T-cell (primary cell): Measurements from ENCODE around the gene IDI2. TPM values are rescaled to one million over a fixed set of nuclear protein-coding genes. Genes with fewer than 3 reads are reported as not detected.

ENCODE experiments used
- ATAC-seq, 4 experiments: fragments of 200-7000 bp in 3 of 4; fragments of 150-1000 bp in 1 of 4; cut with Tn5 transposase; replicated peaks in 1 of 4; 1 replicate in 3 of 4; 2 replicates in 1 of 4; pipeline ENCODE4 v1.10.0; 2021; ENCODE audit warnings: moderate library complexity in 3 of 4, mild to moderate bottlenecking in 2 of 4, moderate number of reproducible peaks in 1 of 4
- CTCF ChIA-PET, 2 donors: fragments of 300-600 bp; sonication (Branson Sonifier 250); formaldehyde crosslinking; loops; one replicate each; lab custom pipeline; 2022; ENCODE audit warnings: antibody characterized with exemption in 2 of 2; lab: Charles Lee
- POLR2A ChIA-PET, 2 donors: fragments of 300-600 bp; sonication (Branson Sonifier 250); formaldehyde crosslinking; loops; one replicate each; lab custom pipeline; 2022; ENCODE audit warnings: antibody characterized with exemption in 2 of 2; lab: Charles Lee
- DNase-seq, 35 experiments: peaks; one replicate each; pipeline versions ENCODE4 v3.0.0 to v3.0.0-alpha.2; 2013 to 2023
- H3K27ac ChIP-seq: one replicate; pipeline ENCODE4 v1.5.1; 2013; ENCODE audit warnings: low read length
- H3K27me3 ChIP-seq, 2 experiments: replicated peaks in 1 of 2; 1 replicate in 1 of 2; 2 replicates in 1 of 2; pipeline versions ENCODE4 v1.6.1 to v1.7.0; 2013; ENCODE audit warnings: low read length in 1 of 2, mixed read lengths in 1 of 2; ENCODE audit not compliant: control insufficient read depth in 2 of 2, insufficient read depth in 2 of 2; ENCODE audit errors: extremely low read depth in 1 of 2
- H3K36me3 ChIP-seq, 2 donors: 1 replicate in 1 of 2; 2 replicates in 1 of 2; pipeline versions ENCODE4 v1.6.1 to v1.7.0; 2013; ENCODE audit warnings: low read length in 1 of 2; ENCODE audit not compliant: control insufficient read depth in 2 of 2, insufficient read depth in 1 of 2; ENCODE audit errors: extremely low read depth in 1 of 2
- H3K4me1 ChIP-seq, 2 experiments: 1 replicate in 1 of 2; 2 replicates in 1 of 2; pipeline versions ENCODE4 v1.6.1 to v1.7.0; 2013; ENCODE audit warnings: low read length in 2 of 2, mixed read lengths in 1 of 2; ENCODE audit not compliant: insufficient read depth in 2 of 2, control insufficient read depth in 1 of 2; ENCODE audit errors: extremely low read depth in 1 of 2
- H3K4me3 ChIP-seq, 2 donors: 1 replicate in 1 of 2; 2 replicates in 1 of 2; pipeline versions ENCODE4 v1.5.1 to v1.7.0; 2013; ENCODE audit warnings: mild to moderate bottlenecking in 2 of 2, low read length in 1 of 2, moderate library complexity in 1 of 2; ENCODE audit not compliant: control insufficient read depth in 1 of 2; ENCODE audit errors: extremely low read depth in 1 of 2
- H3K9me3 ChIP-seq: 2 replicates; pipeline ENCODE4 v1.7.0; 2013
- H3K27ac Mint-ChIP-seq, 2 donors: one replicate each; pipeline ENCODE4 v1.8.0; 2020 to 2021; ENCODE audit warnings: mild to moderate bottlenecking in 2 of 2, mixed read lengths in 2 of 2
- H3K27me3 Mint-ChIP-seq, 2 donors: one replicate each; pipeline ENCODE4 v1.8.0; 2021 to 2022; ENCODE audit warnings: mixed read lengths in 2 of 2
- H3K36me3 Mint-ChIP-seq: one replicate; pipeline ENCODE4 v1.8.0; 2021; ENCODE audit warnings: mixed read lengths
- H3K4me1 Mint-ChIP-seq, 3 donors: one replicate each; pipeline ENCODE4 v1.8.0; 2020 to 2022; ENCODE audit warnings: mixed read lengths in 3 of 3, mild to moderate bottlenecking in 1 of 3
- H3K4me3 Mint-ChIP-seq, 3 donors: one replicate each; pipeline ENCODE4 v1.8.0; 2020 to 2022; ENCODE audit warnings: mild to moderate bottlenecking in 3 of 3, mixed read lengths in 3 of 3, moderate library complexity in 3 of 3
- H3K9me3 Mint-ChIP-seq, 3 donors: one replicate each; pipeline ENCODE4 v1.8.0; 2020 to 2022; ENCODE audit warnings: mixed read lengths in 3 of 3
- WGBS: methylation state at CpG from one replicate; pipeline ENCODE4 v1.1.5; 2013; ENCODE audit warnings: missing lambda C conversion rate; ENCODE audit not compliant: insufficient coverage; 5-methylcytosine and 5-hydroxymethylcytosine counted together
- total RNA-seq, 35 experiments: library from RNA in 6 of 35; stranded (reverse) in 6 of 35; fragments of 120-200 nt in 1 of 35; gene quantifications; one replicate each; pipeline versions ENCODE4 v1.2.1 to v1.2.4 and lab custom pipeline; 2013 to 2026

Gene IDI2
- total RNA-seq, 5 donors from 2014 or later (not counting 1 experiment from before 2014, with no cell fraction given): not detected

- ChIA-PET POLR2A (no interaction called here), CTCF (no interaction called here)
- Histone ChIP-seq H3K27me3 (no peaks in the 10 kb centered on the region), H3K9me3 (no peaks in the 10 kb centered on the region), H3K4me1 (no peaks in the 10 kb centered on the region), H3K27ac (no peak overlapping the region), H3K4me3 (no peak overlapping the region), H3K36me3 (peaks cover 3 to 70% of the 10 kb centered on the region in 2 donors)
- Mint-ChIP-seq H3K4me3 (no peak overlapping the region), H3K9me3 (no peaks in the 10 kb centered on the region), H3K27me3 (no peaks in the 10 kb centered on the region), H3K4me1 (peaks cover 15 to 19% (median 18%) of the 10 kb centered on the region in 3 donors), H3K36me3 (peaks cover 57% of the 10 kb centered on the region), H3K27ac (no peak overlapping the region)
- DNase-seq (no peak), ATAC-seq (no peak)
- 90% methylated on average over 6 of the region's 6 CpGs for WGBS
These were observed 30.7 kb downstream of the IDI2 start for GRCh38 chr10:994836-995558.

- peaks cover 3 to 51% of the 10 kb centered on the region in 2 donors for H3K36me3 ChIP-seq
- H3K36me3 Mint-ChIP-seq: peaks cover 45% of the 10 kb centered on the region
These were observed 32.8 kb downstream of the IDI2 start for GRCh38 chr10:992871-993270.

GRCh38 chr10:992467-992866, 33.2 kb downstream of the IDI2 start:
- no peak overlapping the region for H3K4me3 Mint-ChIP-seq
- H3K9me3 ChIP-seq: no peaks in the 10 kb centered on the region
- no CpG with 5 or more reads among the region's 6 CpGs for WGBS
- H3K27me3 Mint-ChIP-seq: no peaks in the 10 kb centered on the region
- no peak overlapping the region for H3K27ac ChIP-seq
- H3K27me3 ChIP-seq: no peaks in the 10 kb centered on the region
- DNase-seq: no peak
- H3K9me3 Mint-ChIP-seq: no peaks in the 10 kb centered on the region
- peaks cover 36 to 39% (median 37%) of the 10 kb centered on the region in 3 donors for H3K4me1 Mint-ChIP-seq
- peaks cover 41% of the 10 kb centered on the region for H3K36me3 Mint-ChIP-seq
- H3K4me1 ChIP-seq: peaks cover 3 to 19% of the 10 kb centered on the region in 2 experiments
- CTCF ChIA-PET: interaction anchor here in 1 of 2 donors (0.7 kb wide), 1 partner anchor 327 kb away, joined by 5 read pairs; no protein-coding TSS in a partner anchor
- H3K36me3 ChIP-seq: peaks cover 3 to 48% of the 10 kb centered on the region in 2 donors
- no peak overlapping the region for H3K4me3 ChIP-seq
- POLR2A ChIA-PET: interaction anchor here in 1 of 2 donors (0.7 kb wide), 1 partner anchor 63 kb away, joined by 3 read pairs; no protein-coding TSS in a partner anchor
- no peak overlapping the region for H3K27ac Mint-ChIP-seq
- no peak for ATAC-seq

More at GRCh38 chr10:992871-993270, 32.8 kb downstream of the IDI2 start:
- ATAC-seq (no peak), DNase-seq (no peak)
- H3K4me3 Mint-ChIP-seq: no peak overlapping the region
- no peak overlapping the region for H3K4me3 ChIP-seq
- H3K9me3 Mint-ChIP-seq: no peaks in the 10 kb centered on the region
- no peak overlapping the region for H3K27ac ChIP-seq
- no peak overlapping the region for H3K27ac Mint-ChIP-seq
- H3K4me1 Mint-ChIP-seq: peaks cover 34 to 36% (median 36%) of the 10 kb centered on the region in 3 donors
- no peaks in the 10 kb centered on the region for H3K27me3 ChIP-seq
- ChIA-PET CTCF (interaction anchor here (0.6 to 0.7 kb wide), 2 partner anchors 201 to 919 kb away, joined by 3 to 4 read pairs; no protein-coding TSS in a partner anchor), POLR2A (interaction anchor here in 1 of 2 donors (0.6 to 0.7 kb wide), 2 partner anchors 59 to 63 kb away, joined by 3 read pairs; no protein-coding TSS in a partner anchor)
- H3K9me3 ChIP-seq: no peaks in the 10 kb centered on the region
- H3K4me1 ChIP-seq: peaks cover 2 to 15% of the 10 kb centered on the region in 2 experiments
- no peaks in the 10 kb centered on the region for H3K27me3 Mint-ChIP-seq

GRCh38 chr10:990808-991207, 34.9 kb downstream of the IDI2 start:
- H3K9me3 Mint-ChIP-seq: no peaks in the 10 kb centered on the region
- H3K27me3 ChIP-seq: no peaks in the 10 kb centered on the region
- H3K4me1 ChIP-seq: peaks cover 6 to 23% of the 10 kb centered on the region in 2 experiments
- peak overlapping the region; percentile 22 to 37 (median 31) for H3K4me3 Mint-ChIP-seq
- H3K27ac Mint-ChIP-seq: no peak overlapping the region
- H3K4me3 ChIP-seq: no peak overlapping the region
- H3K4me1 Mint-ChIP-seq: peaks cover 44 to 46% (median 44%) of the 10 kb centered on the region in 3 donors
- ATAC-seq (no peak), DNase-seq (no peak)
- ChIA-PET POLR2A (interaction anchor here in 1 of 2 donors (1.1 kb wide), 1 partner anchor 52 kb away, joined by 3 read pairs; no protein-coding TSS in a partner anchor), CTCF (no interaction called here)
- peaks cover 3 to 34% of the 10 kb centered on the region in 2 donors for H3K36me3 ChIP-seq
- H3K9me3 ChIP-seq: no peaks in the 10 kb centered on the region
- H3K27ac ChIP-seq: no peak overlapping the region
- peaks cover 28% of the 10 kb centered on the region for H3K36me3 Mint-ChIP-seq
- no peaks in the 10 kb centered on the region for H3K27me3 Mint-ChIP-seq
- 87% methylated on average over 5 of the region's 6 CpGs for WGBS

GRCh38 chr10:988667-989545, 36.8 kb downstream of the IDI2 start:
- H3K36me3 Mint-ChIP-seq: peaks cover 13% of the 10 kb centered on the region
- ChIA-PET POLR2A (interaction anchor here in 1 of 2 donors (0.7 to 1.0 kb wide), 3 partner anchors 39 to 60 kb away, joined by 3 to 6 read pairs (median 3); partner anchors contain the start of gene IDI1), CTCF (interaction anchor here in 1 of 2 donors (0.8 to 1.0 kb wide), 3 partner anchors 55 to 81 kb away, joined by 3 to 5 read pairs (median 3); partner anchors contain the start of gene LARP4B)
- peak; percentile 5 to 13 (median 8) for ATAC-seq
- 40% methylated on average over 24 of the region's 42 CpGs for WGBS
- Histone ChIP-seq H3K27me3 (no peaks in the 10 kb centered on the region), H3K4me3 (peak overlapping the region; percentile 97 to 99), H3K9me3 (no peaks in the 10 kb centered on the region), H3K4me1 (peaks cover 6 to 23% of the 10 kb centered on the region in 2 experiments), H3K36me3 (peaks cover 0 to 15% of the 10 kb centered on the region in 2 donors), H3K27ac (peak overlapping the region; percentile 89)
- no peaks in the 10 kb centered on the region for H3K27me3 Mint-ChIP-seq
- peaks cover 42 to 46% (median 44%) of the 10 kb centered on the region in 3 donors for H3K4me1 Mint-ChIP-seq
- H3K4me3 Mint-ChIP-seq: peak overlapping the region; percentile 91 to 97 (median 97)
- peak in 2 of 35 experiments; percentile 4 to 8 for DNase-seq
- peak overlapping the region; percentile 89 to 92 for H3K27ac Mint-ChIP-seq
- no peaks in the 10 kb centered on the region for H3K9me3 Mint-ChIP-seq
